Activated naive CD4-positive, alpha-beta T cell treated with anti-CD3 and anti-CD28 coated beads, Interleukin-2, amount 10 ng/mL, durations not matched to agents 7 days and 5 days (primary cell): ENCODE data around the gene CRACDL.

Source experiments
- CTCF ChIA-PET: fragments of 350-600 bp; sonication (Branson Sonifier 250); formaldehyde crosslinking; loops from one replicate; lab custom pipeline; 2021; ENCODE audit warnings: antibody characterized with exemption; lab: Charles Lee
- DNase-seq: peaks from one replicate; pipeline ENCODE4 v3.0.0-alpha.2; 2020
- H3K27ac Mint-ChIP-seq: one replicate; pipeline ENCODE4 v1.8.0; 2021; ENCODE audit warnings: mild to moderate bottlenecking, moderate library complexity, mixed read lengths
- H3K27me3 Mint-ChIP-seq: one replicate; pipeline ENCODE4 v1.8.0; 2021; ENCODE audit warnings: mild to moderate bottlenecking, mixed read lengths
- H3K36me3 Mint-ChIP-seq: one replicate; pipeline ENCODE4 v1.8.0; 2021; ENCODE audit warnings: mixed read lengths
- H3K4me1 Mint-ChIP-seq: one replicate; pipeline ENCODE4 v1.8.0; 2021; ENCODE audit warnings: mixed read lengths
- H3K4me3 Mint-ChIP-seq: one replicate; pipeline ENCODE4 v1.8.0; 2021; ENCODE audit warnings: mild to moderate bottlenecking, moderate library complexity, mixed read lengths
- H3K9me3 Mint-ChIP-seq: one replicate; pipeline ENCODE4 v1.8.0; 2021; ENCODE audit warnings: mixed read lengths

Gene CRACDL

DNA sequence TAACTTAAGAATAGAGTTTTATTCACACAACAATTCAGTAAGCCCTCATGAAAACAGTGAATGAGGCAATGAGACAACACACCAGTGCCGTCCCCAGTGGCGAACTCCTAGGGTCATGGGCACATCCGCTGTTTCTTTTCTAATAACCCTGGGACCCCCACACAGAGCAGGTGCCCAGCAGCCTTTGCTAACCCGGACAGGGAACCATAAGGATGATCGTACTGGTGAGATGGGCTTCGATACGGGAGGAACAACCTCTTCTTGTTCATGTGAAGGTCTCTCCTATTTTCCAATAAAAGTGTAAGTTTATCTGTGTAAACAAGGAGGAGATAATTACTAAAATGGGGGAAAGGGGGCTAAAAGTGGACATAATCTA lies 107.7 kb downstream of the CRACDL start:
- H3K27ac Mint-ChIP-seq, result no peak overlapping the region
- H3K9me3 Mint-ChIP-seq, result no peaks in the 10 kb centered on the region
- no peak overlapping the region for H3K4me3 Mint-ChIP-seq
- CTCF ChIA-PET, result interaction anchor here (1.1 to 1.7 kb wide), 3 partner anchors 52 to 179 kb away, joined by 3 to 8 read pairs (median 3); no protein-coding TSS in a partner anchor
- peaks cover 1% of the 10 kb centered on the region for H3K36me3 Mint-ChIP-seq
- peaks cover 26% of the 10 kb centered on the region for H3K27me3 Mint-ChIP-seq
- no peak for DNase-seq
- peaks cover 64% of the 10 kb centered on the region for H3K4me1 Mint-ChIP-seq

DNA sequence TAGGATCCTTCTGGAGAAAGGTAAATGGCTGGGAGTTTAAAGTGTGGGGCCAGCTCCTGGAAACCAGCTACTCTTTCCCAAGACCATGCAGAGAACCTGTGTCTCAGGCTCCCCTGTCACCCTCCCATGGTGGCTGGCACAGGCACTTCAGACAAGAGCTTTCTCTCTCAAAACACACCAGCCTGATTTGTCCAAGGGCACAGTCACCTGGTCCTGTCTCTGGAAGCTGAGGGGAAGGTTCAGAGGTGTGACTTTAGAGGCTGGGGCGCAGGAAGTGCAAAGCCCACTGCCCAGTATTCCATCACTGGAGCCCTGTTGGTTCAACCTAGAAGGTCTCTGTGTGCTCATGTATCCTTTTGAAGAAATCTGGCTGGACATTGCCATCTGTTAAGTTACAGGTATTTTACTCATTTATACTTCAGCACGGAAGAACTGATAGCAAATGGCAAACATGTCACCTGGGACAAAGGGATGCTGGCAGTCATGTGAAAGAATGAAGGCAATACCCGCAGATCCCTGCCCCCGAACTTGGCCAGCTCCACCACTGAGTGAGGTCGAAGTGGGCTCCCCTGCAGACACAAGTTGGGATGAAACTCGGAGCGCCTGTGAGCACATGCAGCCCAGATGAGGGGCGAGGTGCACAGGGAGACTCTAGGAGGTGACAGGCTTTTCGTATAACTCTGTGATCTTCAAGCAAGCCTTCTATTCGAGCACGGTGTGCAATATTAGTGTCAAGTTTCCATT lies 108.2 kb downstream of the CRACDL start:
- Mint-ChIP-seq H3K27me3 (peaks cover 29% of the 10 kb centered on the region), H3K4me1 (peaks cover 59% of the 10 kb centered on the region), H3K36me3 (peaks cover 2% of the 10 kb centered on the region), H3K4me3 (no peak overlapping the region), H3K27ac (peak overlapping the region; percentile 19), H3K9me3 (no peaks in the 10 kb centered on the region)
- no peak for DNase-seq
- CTCF ChIA-PET, result interaction anchor here (0.6 to 1.3 kb wide), 2 partner anchors 8 to 178 kb away, joined by 3 to 4 read pairs; no protein-coding TSS in a partner anchor

GRCh38 chr2:98826856-98827255 lies 109.2 kb downstream of the CRACDL start:
- H3K36me3 Mint-ChIP-seq, result peaks cover 2% of the 10 kb centered on the region
- no peak for DNase-seq
- H3K27me3 Mint-ChIP-seq, result peaks cover 31% of the 10 kb centered on the region
- H3K9me3 Mint-ChIP-seq, result no peaks in the 10 kb centered on the region
- H3K4me3 Mint-ChIP-seq, result no peak overlapping the region
- CTCF ChIA-PET, result interaction anchor here (0.6 to 1.3 kb wide), 2 partner anchors 177 to 196 kb away, joined by 3 to 4 read pairs; no protein-coding TSS in a partner anchor
- H3K27ac Mint-ChIP-seq, result no peak overlapping the region
- peaks cover 51% of the 10 kb centered on the region for H3K4me1 Mint-ChIP-seq

- H3K9me3 Mint-ChIP-seq, result no peaks in the 10 kb centered on the region
- H3K27ac Mint-ChIP-seq, result no peak overlapping the region
- H3K4me1 Mint-ChIP-seq, result peaks cover 48% of the 10 kb centered on the region
- DNase-seq, result no peak
- H3K4me3 Mint-ChIP-seq, result no peak overlapping the region
- H3K36me3 Mint-ChIP-seq, result peaks cover 2% of the 10 kb centered on the region
- CTCF ChIA-PET, result interaction anchor here (0.7 to 1.1 kb wide), 2 partner anchors 29 to 176 kb away, joined by 3 read pairs; no protein-coding TSS in a partner anchor
- peaks cover 37% of the 10 kb centered on the region for H3K27me3 Mint-ChIP-seq
Measured at GRCh38 chr2:98825858-98826257, 110.2 kb downstream of the CRACDL start.

DNA sequence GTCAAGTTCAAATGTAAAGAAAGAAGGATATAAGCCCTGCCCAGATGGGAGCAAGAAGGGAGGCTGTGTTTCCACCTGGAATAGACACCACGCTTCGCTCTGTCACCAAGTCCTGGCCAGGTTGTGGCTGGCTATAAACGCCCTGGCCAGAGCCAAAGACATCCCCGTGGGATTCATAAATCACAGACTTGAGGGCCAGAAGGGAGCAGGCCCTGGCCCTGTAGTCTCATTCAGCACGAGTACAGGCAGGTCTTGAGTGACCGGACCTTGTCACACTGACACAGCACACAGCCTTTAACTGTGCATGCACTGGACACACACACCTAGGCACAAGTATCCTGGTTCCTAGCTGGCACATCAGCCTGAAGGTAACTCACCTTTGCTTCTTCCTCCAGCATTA lies 110.6 kb downstream of the CRACDL start:
- peaks cover 48% of the 10 kb centered on the region for H3K4me1 Mint-ChIP-seq

GRCh38 chr2:98825020-98825350 lies 111.0 kb downstream of the CRACDL start:
- Mint-ChIP-seq H3K4me1 (peaks cover 44% of the 10 kb centered on the region), H3K27me3 (peaks cover 37% of the 10 kb centered on the region), H3K27ac (no peak overlapping the region), H3K9me3 (no peaks in the 10 kb centered on the region), H3K4me3 (no peak overlapping the region), H3K36me3 (peaks cover 2% of the 10 kb centered on the region)
- DNase-seq, result no peak
- CTCF ChIA-PET, result no interaction called here

More for the DNA sequence above, 110.6 kb downstream of the CRACDL start:
- Mint-ChIP-seq H3K9me3 (no peaks in the 10 kb centered on the region), H3K27ac (no peak overlapping the region), H3K36me3 (peaks cover 2% of the 10 kb centered on the region), H3K4me3 (no peak overlapping the region), H3K27me3 (peaks cover 37% of the 10 kb centered on the region)
- CTCF ChIA-PET, result interaction anchor here (0.7 to 1.1 kb wide), 2 partner anchors 29 to 176 kb away, joined by 3 read pairs; no protein-coding TSS in a partner anchor
- no peak for DNase-seq

- Mint-ChIP-seq H3K36me3 (peaks cover 2% of the 10 kb centered on the region), H3K27ac (no peak overlapping the region), H3K4me3 (peak overlapping the region; percentile 45), H3K4me1 (peaks cover 39% of the 10 kb centered on the region), H3K27me3 (peaks cover 40% of the 10 kb centered on the region), H3K9me3 (no peaks in the 10 kb centered on the region)
- DNase-seq, result no peak
- CTCF ChIA-PET, result no interaction called here
Measured at GRCh38 chr2:98824256-98825019, 111.6 kb downstream of the CRACDL start.

DNA sequence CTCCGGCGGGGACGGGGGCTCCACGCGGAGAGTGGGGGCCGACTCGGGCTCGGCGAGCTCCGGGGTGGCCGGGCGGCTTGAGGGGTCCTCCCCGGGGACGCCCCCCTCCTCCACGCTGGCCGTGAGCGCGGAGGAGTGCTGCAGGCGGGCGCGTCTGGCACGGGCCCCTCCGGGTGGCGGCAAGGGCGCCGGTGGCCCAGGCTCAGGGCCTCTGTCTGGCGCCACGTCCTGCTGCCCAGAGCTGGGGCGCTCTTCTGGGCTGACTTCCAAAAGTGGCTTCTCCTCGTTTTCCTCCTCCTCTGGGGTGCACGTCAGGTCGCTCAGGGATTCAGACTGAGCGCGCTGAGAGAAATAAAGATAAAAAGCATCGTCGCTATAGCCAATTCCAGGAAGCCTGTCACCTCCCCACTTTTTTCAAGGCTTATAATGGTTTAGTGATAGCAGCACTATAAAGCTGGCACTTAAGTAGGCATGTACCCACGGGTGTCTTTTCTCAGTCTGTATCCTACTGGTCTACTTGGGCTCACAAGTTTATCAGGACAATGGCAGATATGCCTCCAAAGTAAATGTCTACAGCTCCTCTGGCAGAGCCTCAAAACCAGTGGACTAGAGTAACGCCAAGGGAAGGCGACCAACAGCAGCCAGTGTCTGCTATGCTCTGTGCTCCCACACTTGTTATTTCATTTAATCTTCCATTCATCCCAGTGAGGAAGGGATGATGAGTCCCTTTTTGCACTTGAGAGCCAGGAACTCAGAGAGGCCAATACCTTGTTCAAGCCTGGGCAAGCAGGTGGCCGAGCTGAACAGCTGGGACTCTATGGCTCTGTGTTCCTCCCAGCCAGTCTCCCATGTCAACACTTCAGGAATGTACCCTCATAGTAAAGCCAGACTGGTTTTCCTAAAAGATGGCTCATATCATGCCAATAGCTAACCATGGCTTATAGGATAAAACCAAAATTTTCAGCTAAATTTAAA lies 112.5 kb downstream of the CRACDL start:
- Mint-ChIP-seq H3K9me3 (no peaks in the 10 kb centered on the region), H3K36me3 (peaks cover 2% of the 10 kb centered on the region), H3K27me3 (peaks cover 43% of the 10 kb centered on the region), H3K4me3 (peak overlapping the region; percentile 77), H3K4me1 (peaks cover 29% of the 10 kb centered on the region), H3K27ac (no peak overlapping the region)
- CTCF ChIA-PET, result interaction anchor here (1.2 kb wide), 1 partner anchor 47 kb away, joined by 4 read pairs; no protein-coding TSS in a partner anchor
- no peak for DNase-seq

DNA sequence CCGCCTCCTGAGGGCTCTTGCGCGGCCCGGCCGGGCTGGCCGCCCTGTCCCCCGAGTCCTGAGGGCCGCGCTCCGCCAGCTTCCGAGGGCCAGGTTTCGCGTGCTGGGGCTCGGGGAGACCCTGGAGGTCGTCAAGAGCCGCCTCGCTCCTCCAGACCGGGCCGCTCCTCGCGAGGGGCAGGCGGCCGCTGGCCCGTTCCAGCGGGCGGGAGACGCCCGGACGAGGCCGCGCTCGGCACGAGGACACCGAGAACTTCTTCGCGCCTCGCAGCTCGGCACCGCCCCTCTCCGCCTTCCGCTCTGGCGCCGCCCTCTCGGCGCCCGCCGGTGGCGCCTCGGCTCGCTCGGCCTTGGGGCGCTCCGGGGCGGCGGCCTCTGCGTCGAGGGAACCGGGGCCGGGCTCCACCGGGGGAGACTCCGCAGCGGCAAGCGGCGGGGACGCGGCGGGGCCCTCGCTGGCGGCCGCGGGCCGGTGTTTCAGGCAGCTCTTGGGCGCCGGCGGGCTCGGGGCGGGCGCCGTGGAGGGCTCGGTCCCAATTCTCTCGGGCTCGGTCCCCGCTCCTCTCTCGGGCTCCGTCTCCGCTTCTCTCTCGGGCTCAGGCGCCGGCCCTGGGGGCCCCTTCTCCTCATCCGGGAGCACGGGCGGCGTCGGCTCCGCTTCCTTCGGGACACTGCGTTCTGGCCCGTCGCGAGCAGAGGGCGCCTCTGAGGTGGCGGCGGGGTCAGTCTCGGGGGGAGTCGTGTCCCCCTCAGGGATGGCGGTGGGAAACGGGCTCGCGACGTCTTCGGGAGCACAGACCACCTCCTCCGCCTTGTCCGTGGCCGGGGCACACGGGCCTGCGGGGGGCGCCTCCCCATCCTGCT lies 113.5 kb downstream of the CRACDL start:
- peak; percentile 73 for DNase-seq

GRCh38 chr2:98821629-98822135 lies 114.3 kb downstream of the CRACDL start:
- H3K4me1 Mint-ChIP-seq, result peaks cover 16% of the 10 kb centered on the region
- no peak overlapping the region for H3K27ac Mint-ChIP-seq
- H3K9me3 Mint-ChIP-seq, result no peaks in the 10 kb centered on the region
- H3K36me3 Mint-ChIP-seq, result peaks cover 2% of the 10 kb centered on the region
- H3K4me3 Mint-ChIP-seq, result no peak overlapping the region
- DNase-seq, result no peak
- CTCF ChIA-PET, result interaction anchor here (1.0 to 1.7 kb wide), 3 partner anchors 15 to 172 kb away, joined by 3 to 6 read pairs (median 4); no protein-coding TSS in a partner anchor
- H3K27me3 Mint-ChIP-seq, result peaks cover 44% of the 10 kb centered on the region

More for the DNA sequence above, 113.5 kb downstream of the CRACDL start:
- H3K4me1 Mint-ChIP-seq, result peaks cover 20% of the 10 kb centered on the region
- peaks cover 47% of the 10 kb centered on the region for H3K27me3 Mint-ChIP-seq
- no peaks in the 10 kb centered on the region for H3K9me3 Mint-ChIP-seq
- peak overlapping the region; percentile 55 for H3K4me3 Mint-ChIP-seq
- H3K36me3 Mint-ChIP-seq, result peaks cover 2% of the 10 kb centered on the region
- CTCF ChIA-PET, result interaction anchor here (1.0 to 1.7 kb wide), 3 partner anchors 16 to 173 kb away, joined by 3 to 6 read pairs (median 4); no protein-coding TSS in a partner anchor
- H3K27ac Mint-ChIP-seq, result no peak overlapping the region

- Mint-ChIP-seq H3K4me1 (peaks cover 11% of the 10 kb centered on the region), H3K27ac (no peak overlapping the region), H3K36me3 (peaks cover 2% of the 10 kb centered on the region), H3K27me3 (peaks cover 50% of the 10 kb centered on the region), H3K9me3 (no peaks in the 10 kb centered on the region), H3K4me3 (no peak overlapping the region)
- DNase-seq, result no peak
- CTCF ChIA-PET, result interaction anchor here (1.2 kb wide), 1 partner anchor 10 kb away, joined by 3 read pairs; no protein-coding TSS in a partner anchor
Measured at GRCh38 chr2:98819231-98819766, 116.7 kb downstream of the CRACDL start.

GRCh38 chr2:98818164-98818563 lies 117.9 kb downstream of the CRACDL start:
- no peaks in the 10 kb centered on the region for H3K36me3 Mint-ChIP-seq
- peaks cover 2% of the 10 kb centered on the region for H3K4me1 Mint-ChIP-seq
- no peak for DNase-seq
- CTCF ChIA-PET, result interaction anchor here (1.2 kb wide), 1 partner anchor 11 kb away, joined by 3 read pairs; no protein-coding TSS in a partner anchor
- H3K27ac Mint-ChIP-seq, result no peak overlapping the region
- no peak overlapping the region for H3K4me3 Mint-ChIP-seq
- no peaks in the 10 kb centered on the region for H3K9me3 Mint-ChIP-seq
- H3K27me3 Mint-ChIP-seq, result peaks cover 42% of the 10 kb centered on the region
